ENCODE measurements around the gene CLIP1. TPM values are rescaled to one million over a fixed set of nuclear protein-coding genes. Genes with fewer than 3 reads are reported as not detected.
"Not testable (repeated sequence)": the region's sequence is repeated elsewhere in the genome, so short reads cannot be mapped to it uniquely, and the experiment has no call there.

Gene CLIP1
- total and polyA plus RNA-seq, 4 experiments from 2014 or later: 5.9 to 65.7 (median 49.1) TPM

GRCh38 chr12:122421187-122421820, 1.2 kb downstream of the CLIP1 start:
- Histone ChIP-seq H3K9me3 (ENCODE audit: control insufficient read depth in 1 of 2, low read length in 2 of 2) (no peaks in the 10 kb centered on the region), H3K36me3 (ENCODE audit: insufficient read depth, low read length) (no peaks in the 10 kb centered on the region), H3K4me1 (ENCODE audit: insufficient read depth, low read length) (peaks cover 50% of the 10 kb centered on the region), H3K27me3 (ENCODE audit: insufficient read depth, low read length) (no peaks in the 10 kb centered on the region), H3K4me3 (ENCODE audit: low read length in 2 of 2) (peak overlapping the region; percentile 58 to 80), H3K27ac (ENCODE audit: low read depth, low read length) (peak overlapping the region; percentile 64)
- peak in 2 of 5 donors; percentile 2 to 17 for DNase-seq
- ChIA-PET CTCF (ENCODE audit: partially characterized antibody) (interaction anchor here (1.1 to 3.1 kb wide), 5 partner anchors 9 to 52 kb away, joined by 6 to 28 read pairs (median 9); no protein-coding TSS in a partner anchor), POLR2A (ENCODE audit: partially characterized antibody) (interaction anchor here (0.6 to 4.6 kb wide), 12 partner anchors 8 to 474 kb away, joined by 3 to 32 read pairs (median 5); partner anchors contain the start of genes KNTC1, RSRC2 and ZCCHC8)
- Mint-ChIP-seq H3K4me3 (peak overlapping the region; percentile 87 to 96 (median 94)), H3K4me1 (peaks cover 22 to 44% (median 31%) of the 10 kb centered on the region in 4 donors), H3K36me3 (peaks cover 0 to 10% of the 10 kb centered on the region in 2 donors), H3K9me3 (no peaks in the 10 kb centered on the region), H3K27me3 (no peaks in the 10 kb centered on the region), H3K27ac (peak overlapping the region; percentile 85 to 97 (median 95))
- intact Hi-C loops (cut with micrococcal nuclease): loop anchor here (1.0 kb wide), 1 partner anchor 22 kb away; no protein-coding TSS in a partner anchor

- Mint-ChIP-seq H3K27me3 (no peaks in the 10 kb centered on the region), H3K4me1 (peaks cover 23 to 48% (median 32%) of the 10 kb centered on the region in 4 donors), H3K4me3 (peak overlapping the region; percentile 75 to 96 (median 94)), H3K27ac (peak overlapping the region; percentile 75 to 96 (median 85)), H3K36me3 (peaks cover 0 to 14% of the 10 kb centered on the region in 2 donors), H3K9me3 (no peaks in the 10 kb centered on the region)
- no peaks in the 10 kb centered on the region for H3K27me3 ChIP-seq (ENCODE audit: insufficient read depth, low read length)
- H3K9me3 ChIP-seq (ENCODE audit: control insufficient read depth in 1 of 2, low read length in 2 of 2): no peaks in the 10 kb centered on the region
- ChIA-PET POLR2A (ENCODE audit: partially characterized antibody) (interaction anchor here (0.9 to 4.6 kb wide), 6 partner anchors 8 to 106 kb away, joined by 3 to 32 read pairs (median 8); partner anchors contain the start of genes KNTC1 and RSRC2), CTCF (ENCODE audit: partially characterized antibody) (interaction anchor here (1.1 to 3.1 kb wide), 3 partner anchors 21 to 80 kb away, joined by 3 to 28 read pairs (median 13); partner anchors contain the start of gene ZCCHC8)
- H3K27ac ChIP-seq (ENCODE audit: low read depth, low read length): peak overlapping the region; percentile 64
- no peak for DNase-seq
- peak overlapping the region in 1 of 2 donors; percentile 80 for H3K4me3 ChIP-seq (ENCODE audit: low read length in 2 of 2)
- intact Hi-C loops (cut with micrococcal nuclease): loop anchor here (1.0 kb wide), 1 partner anchor 21 kb away; no protein-coding TSS in a partner anchor
- H3K4me1 ChIP-seq (ENCODE audit: insufficient read depth, low read length): peaks cover 52% of the 10 kb centered on the region
- H3K36me3 ChIP-seq (ENCODE audit: insufficient read depth, low read length): no peaks in the 10 kb centered on the region
These were observed 1.9 kb downstream of the CLIP1 start for GRCh38 chr12:122420471-122421162.

GRCh38 chr12:122419094-122419493, 3.4 kb downstream of the CLIP1 start:
- H3K27me3 Mint-ChIP-seq; H3K9me3 Mint-ChIP-seq; H3K9me3 ChIP-seq (ENCODE audit: control insufficient read depth in 1 of 2, low read length in 2 of 2); intact Hi-C loops (cut with micrococcal nuclease); H3K27ac Mint-ChIP-seq; H3K27ac ChIP-seq (ENCODE audit: low read depth, low read length); H3K27me3 ChIP-seq (ENCODE audit: insufficient read depth, low read length); DNase-seq; H3K36me3 ChIP-seq (ENCODE audit: insufficient read depth, low read length); H3K4me3 ChIP-seq (ENCODE audit: low read length in 2 of 2): not testable (repeated sequence)
- ChIA-PET CTCF (ENCODE audit: partially characterized antibody) (interaction anchor here (1.1 to 4.7 kb wide), 4 partner anchors 19 to 82 kb away, joined by 3 to 24 read pairs (median 12); partner anchors contain the start of gene ZCCHC8), POLR2A (ENCODE audit: partially characterized antibody) (interaction anchor here (0.6 to 1.2 kb wide), 2 partner anchors 19 to 80 kb away, joined by 3 to 5 read pairs; no protein-coding TSS in a partner anchor)
- peak overlapping the region in 1 of 8 donors; percentile 24 for H3K4me3 Mint-ChIP-seq
- peaks cover 0 to 14% of the 10 kb centered on the region in 2 donors for H3K36me3 Mint-ChIP-seq
- H3K4me1 Mint-ChIP-seq: peaks cover 25 to 49% (median 34%) of the 10 kb centered on the region in 4 donors
- peaks cover 55% of the 10 kb centered on the region for H3K4me1 ChIP-seq (ENCODE audit: insufficient read depth, low read length)

GRCh38 chr12:122415665-122416064, 6.8 kb downstream of the CLIP1 start:
- H3K36me3 ChIP-seq (ENCODE audit: insufficient read depth, low read length); H3K9me3 ChIP-seq (ENCODE audit: control insufficient read depth in 1 of 2, low read length in 2 of 2); H3K4me3 ChIP-seq (ENCODE audit: low read length in 2 of 2); H3K27me3 ChIP-seq (ENCODE audit: insufficient read depth, low read length); intact Hi-C loops (cut with micrococcal nuclease); H3K27me3 Mint-ChIP-seq; DNase-seq; H3K27ac ChIP-seq (ENCODE audit: low read depth, low read length); H3K4me3 Mint-ChIP-seq; H3K9me3 Mint-ChIP-seq; H3K36me3 Mint-ChIP-seq: not testable (repeated sequence)
- ChIA-PET CTCF (ENCODE audit: partially characterized antibody) (interaction anchor here (0.8 to 4.7 kb wide), 3 partner anchors 16 to 56 kb away, joined by 3 to 24 read pairs (median 22); no protein-coding TSS in a partner anchor), POLR2A (ENCODE audit: partially characterized antibody) (interaction anchor here (0.8 kb wide), 1 partner anchor 9 kb away, joined by 4 read pairs; no protein-coding TSS in a partner anchor)
- peaks cover 68% of the 10 kb centered on the region for H3K4me1 ChIP-seq (ENCODE audit: insufficient read depth, low read length)
- Mint-ChIP-seq H3K4me1 (peaks cover 29 to 52% (median 39%) of the 10 kb centered on the region in 4 donors), H3K27ac (peak overlapping the region in 1 of 7 donors; percentile 2)

- intact Hi-C loops (cut with micrococcal nuclease): loop anchor here (5.0 kb wide), 1 partner anchor 39 kb away; no protein-coding TSS in a partner anchor
- H3K4me3 Mint-ChIP-seq: peak overlapping the region in 7 of 8 donors; percentile 17 to 83 (median 69)
- POLR2A ChIA-PET (ENCODE audit: partially characterized antibody): interaction anchor here (1.0 to 2.7 kb wide), 3 partner anchors 8 to 87 kb away, joined by 3 to 13 read pairs (median 5); partner anchors contain the start of genes CLIP1 and ZCCHC8
These were observed 8.7 kb downstream of the CLIP1 start for GRCh38 chr12:122413516-122414404.

GRCh38 chr12:122412851-122413433, 9.5 kb downstream of the CLIP1 start:
- H3K4me3 Mint-ChIP-seq: peak overlapping the region; percentile 66 to 83 (median 74)
- Histone ChIP-seq H3K27me3 (ENCODE audit: insufficient read depth, low read length) (no peaks in the 10 kb centered on the region), H3K4me1 (ENCODE audit: insufficient read depth, low read length) (peaks cover 47% of the 10 kb centered on the region), H3K9me3 (ENCODE audit: control insufficient read depth in 1 of 2, low read length in 2 of 2) (no peaks in the 10 kb centered on the region), H3K27ac (ENCODE audit: low read depth, low read length) (no peak overlapping the region), H3K4me3 (ENCODE audit: low read length in 2 of 2) (no peak overlapping the region), H3K36me3 (ENCODE audit: insufficient read depth, low read length) (no peaks in the 10 kb centered on the region)
- H3K27ac Mint-ChIP-seq: peak overlapping the region; percentile 80 to 95 (median 93)
- intact Hi-C loops (cut with micrococcal nuclease): loop anchor here (5.0 kb wide), 1 partner anchor 39 kb away; no protein-coding TSS in a partner anchor
- no peaks in the 10 kb centered on the region for H3K9me3 Mint-ChIP-seq
- DNase-seq: peak in 3 of 5 donors; percentile 23 to 35 (median 24)
- H3K27me3 Mint-ChIP-seq: no peaks in the 10 kb centered on the region
- POLR2A ChIA-PET (ENCODE audit: partially characterized antibody): interaction anchor here (1.0 to 2.7 kb wide), 5 partner anchors 9 to 59 kb away, joined by 4 to 13 read pairs (median 7); partner anchors contain the start of gene CLIP1
- CTCF ChIA-PET (ENCODE audit: partially characterized antibody): interaction anchor here (1.0 to 5.7 kb wide), 3 partner anchors 9 to 60 kb away, joined by 4 to 39 read pairs (median 6); partner anchors contain the start of gene CLIP1
- H3K36me3 Mint-ChIP-seq: peaks cover 0 to 4% of the 10 kb centered on the region in 2 donors
- peaks cover 24 to 39% (median 30%) of the 10 kb centered on the region in 4 donors for H3K4me1 Mint-ChIP-seq

More at GRCh38 chr12:122413516-122414404, 8.7 kb downstream of the CLIP1 start:
- DNase-seq: no peak
- H3K4me3 ChIP-seq (ENCODE audit: low read length in 2 of 2): no peak overlapping the region
- Mint-ChIP-seq H3K27ac (peak overlapping the region; percentile 35 to 94 (median 90)), H3K27me3 (no peaks in the 10 kb centered on the region), H3K4me1 (peaks cover 26 to 44% (median 34%) of the 10 kb centered on the region in 4 donors), H3K9me3 (no peaks in the 10 kb centered on the region), H3K36me3 (peaks cover 0 to 4% of the 10 kb centered on the region in 2 donors)
- H3K4me1 ChIP-seq (ENCODE audit: insufficient read depth, low read length): peaks cover 54% of the 10 kb centered on the region
- no peaks in the 10 kb centered on the region for H3K27me3 ChIP-seq (ENCODE audit: insufficient read depth, low read length)
- CTCF ChIA-PET (ENCODE audit: partially characterized antibody): interaction anchor here (1.0 to 5.7 kb wide), 2 partner anchors 14 to 60 kb away, joined by 4 to 39 read pairs; no protein-coding TSS in a partner anchor
- no peak overlapping the region for H3K27ac ChIP-seq (ENCODE audit: low read depth, low read length)
- no peaks in the 10 kb centered on the region for H3K9me3 ChIP-seq (ENCODE audit: control insufficient read depth in 1 of 2, low read length in 2 of 2)
- no peaks in the 10 kb centered on the region for H3K36me3 ChIP-seq (ENCODE audit: insufficient read depth, low read length)

Measured in CD4-positive, alpha-beta memory T cell (primary cell).